Glutamatergic neuron (in vitro differentiated cells): ENCODE data around the gene GRIK4. TPM values are rescaled to one million over a fixed set of nuclear protein-coding genes. Genes with fewer than 3 reads are reported as not detected.

Experiments
- DNase-seq: peaks from one replicate; pipeline ENCODE4 v3.0.0; 2022
- H3K27ac Mint-ChIP-seq: one replicate; pipeline ENCODE4 v1.8.0; 2020; ENCODE audit warnings: mild to moderate bottlenecking, mixed read lengths, inconsistent platforms; ENCODE audit not compliant: unreplicated experiment
- H3K27me3 Mint-ChIP-seq: one replicate; pipeline ENCODE4 v1.8.0; 2020; ENCODE audit warnings: mild to moderate bottlenecking, moderate library complexity, mixed read lengths, inconsistent platforms; ENCODE audit not compliant: unreplicated experiment
- H3K36me3 Mint-ChIP-seq: one replicate; pipeline ENCODE4 v1.8.0; 2020; ENCODE audit warnings: mild to moderate bottlenecking, mixed read lengths, inconsistent platforms; ENCODE audit not compliant: unreplicated experiment
- H3K4me1 Mint-ChIP-seq: one replicate; pipeline ENCODE4 v1.8.0; 2020; ENCODE audit warnings: mild to moderate bottlenecking, low read depth, mixed read lengths, inconsistent platforms; ENCODE audit not compliant: unreplicated experiment
- H3K4me3 Mint-ChIP-seq: one replicate; pipeline ENCODE4 v1.8.0; 2020; ENCODE audit warnings: mild to moderate bottlenecking, mixed read lengths, inconsistent platforms; ENCODE audit not compliant: unreplicated experiment
- H3K9me3 Mint-ChIP-seq: one replicate; pipeline ENCODE4 v1.8.0; 2020; ENCODE audit warnings: mild to moderate bottlenecking, moderate library complexity, mixed read lengths, inconsistent platforms; ENCODE audit not compliant: unreplicated experiment
- CTCF ChIP-seq: fragments of 200-600 bp; sonication (generic); IDR thresholded peaks from one replicate; pipeline ENCODE4 v1.5.0; 2021; ENCODE audit not compliant: partially characterized antibody, unreplicated experiment
- total RNA-seq: library from RNA; stranded (reverse); fragmentation: NEBNext Ultra II Directional; extraction: Animal tissue kit (Norgen Biotek cat#: 25700); gene quantifications from one replicate; pipeline ENCODE4 v1.2.1, GENCODE V29; 2021; ENCODE audit not compliant: unreplicated experiment

Gene GRIK4
- total RNA-seq, 1 donor from 2014 or later, result 3.6 TPM

DNA sequence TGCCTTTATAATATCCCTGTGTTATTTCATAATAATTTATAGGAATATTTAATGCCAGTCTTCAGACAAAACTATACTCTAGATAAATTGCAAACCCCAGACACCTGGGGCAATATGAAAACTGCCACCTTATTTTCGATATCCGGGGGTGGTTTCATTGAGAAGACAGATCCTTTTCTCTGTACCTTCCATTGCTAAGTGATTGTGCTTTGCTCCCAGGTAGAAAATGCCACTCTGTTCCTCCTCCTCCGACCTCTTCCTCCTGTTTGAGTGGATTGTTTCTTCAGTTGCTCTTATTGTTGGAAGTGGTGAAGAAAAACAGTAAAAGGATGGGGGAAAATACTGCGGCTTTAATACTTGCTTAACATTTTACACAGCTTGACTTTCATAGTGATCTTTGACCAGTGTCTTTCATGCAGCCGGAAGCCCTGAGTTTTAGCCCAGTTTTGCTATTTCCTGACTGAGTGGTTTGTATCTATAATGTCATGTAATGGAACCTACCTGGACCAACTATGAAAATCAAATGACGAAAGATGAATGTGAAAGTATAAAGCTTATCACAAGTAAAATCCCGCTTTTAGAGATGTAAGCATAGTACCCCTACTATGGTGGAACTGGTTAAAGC lies 5.6 kb upstream of the GRIK4 start:
- no peak for TF ChIP-seq CTCF
- no peak for DNase-seq
- Mint-ChIP-seq H3K4me1 (peaks cover 12% of the 10 kb centered on the region), H3K36me3 (no peaks in the 10 kb centered on the region), H3K4me3 (no peak overlapping the region), H3K9me3 (no peaks in the 10 kb centered on the region), H3K27me3 (peaks cover 2% of the 10 kb centered on the region), H3K27ac (no peak overlapping the region)

DNA sequence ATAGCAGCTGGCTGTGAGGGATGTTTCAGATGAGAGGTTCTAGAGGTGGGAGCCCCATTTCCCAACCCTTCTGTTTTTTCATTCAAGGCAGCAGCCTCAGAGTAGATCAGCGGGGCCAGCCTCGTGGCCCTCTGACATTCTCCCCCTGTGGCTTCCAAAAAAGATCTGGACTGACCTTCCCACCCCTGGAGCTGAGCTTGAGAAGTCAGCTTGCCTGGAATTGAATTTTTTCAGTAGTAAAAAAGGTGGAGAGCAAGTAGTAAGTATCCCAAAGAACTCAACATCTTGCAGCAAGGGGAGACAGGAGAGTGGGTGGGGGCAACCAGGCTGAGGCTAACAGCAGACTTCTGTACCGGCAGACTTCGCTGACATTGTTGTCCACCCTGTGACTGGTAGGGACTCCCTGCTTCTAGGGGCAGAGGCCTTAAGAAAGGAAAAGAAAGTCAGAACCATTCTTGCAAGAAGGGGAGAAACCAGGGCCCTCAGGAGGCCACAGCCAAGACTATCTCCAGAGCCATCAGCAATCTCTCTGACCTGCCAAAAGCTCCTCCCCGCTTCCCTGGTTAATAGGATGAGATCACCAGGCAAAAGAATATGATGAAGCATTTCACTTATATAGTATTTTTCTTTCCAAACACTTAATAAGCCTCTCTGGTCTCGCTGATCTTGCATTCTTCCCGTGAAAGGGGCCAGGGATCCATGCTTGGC lies 2.0 kb upstream of the GRIK4 start:
- H3K27ac Mint-ChIP-seq, result no peak overlapping the region
- H3K4me1 Mint-ChIP-seq, result peaks cover 4% of the 10 kb centered on the region
- TF ChIP-seq CTCF, result no peak
- DNase-seq, result no peak
- H3K27me3 Mint-ChIP-seq, result peaks cover 6% of the 10 kb centered on the region
- no peaks in the 10 kb centered on the region for H3K36me3 Mint-ChIP-seq
- H3K9me3 Mint-ChIP-seq, result peaks cover 2% of the 10 kb centered on the region
- H3K4me3 Mint-ChIP-seq, result no peak overlapping the region

DNA sequence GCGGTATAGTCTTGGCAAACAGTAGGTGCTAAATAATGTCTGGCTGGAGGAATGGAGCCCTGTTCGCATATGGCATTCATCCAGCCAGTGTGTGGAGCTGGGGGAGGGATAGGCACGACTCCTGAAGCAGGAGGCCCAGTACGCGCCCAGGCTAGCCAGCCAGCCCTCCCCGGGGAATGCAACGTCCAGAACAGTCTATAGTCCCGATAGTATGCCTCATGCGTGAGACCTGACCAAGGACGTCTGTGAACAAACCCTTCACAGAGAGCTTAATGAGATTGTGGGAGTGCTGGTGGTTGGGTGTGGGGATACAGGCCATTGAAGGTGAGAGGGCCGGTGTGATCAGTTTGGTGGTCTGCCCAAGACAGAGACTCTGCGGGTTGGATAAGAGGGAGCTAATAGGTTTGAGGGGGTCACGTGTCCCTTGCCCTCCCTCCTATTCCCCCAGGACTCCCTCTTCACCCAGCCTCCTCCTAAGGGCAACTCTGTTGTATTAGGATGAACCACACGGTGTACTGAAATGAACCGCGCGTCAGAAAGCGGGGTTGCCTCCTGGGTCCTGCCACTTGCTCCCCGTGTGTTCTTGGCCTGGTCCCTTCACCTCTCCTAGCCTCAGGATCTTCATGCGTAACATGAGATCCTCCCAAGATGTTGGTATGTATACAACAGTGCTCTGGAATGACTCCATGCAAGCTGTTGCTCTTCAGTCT lies 987 bp upstream of the GRIK4 start:
- Mint-ChIP-seq H3K4me1 (peaks cover 4% of the 10 kb centered on the region), H3K27ac (no peak overlapping the region), H3K4me3 (peak overlapping the region; percentile 57), H3K27me3 (peaks cover 6% of the 10 kb centered on the region), H3K9me3 (peaks cover 3% of the 10 kb centered on the region), H3K36me3 (no peaks in the 10 kb centered on the region)
- peak; percentile 53 for DNase-seq
- TF ChIP-seq CTCF, result no peak

DNA sequence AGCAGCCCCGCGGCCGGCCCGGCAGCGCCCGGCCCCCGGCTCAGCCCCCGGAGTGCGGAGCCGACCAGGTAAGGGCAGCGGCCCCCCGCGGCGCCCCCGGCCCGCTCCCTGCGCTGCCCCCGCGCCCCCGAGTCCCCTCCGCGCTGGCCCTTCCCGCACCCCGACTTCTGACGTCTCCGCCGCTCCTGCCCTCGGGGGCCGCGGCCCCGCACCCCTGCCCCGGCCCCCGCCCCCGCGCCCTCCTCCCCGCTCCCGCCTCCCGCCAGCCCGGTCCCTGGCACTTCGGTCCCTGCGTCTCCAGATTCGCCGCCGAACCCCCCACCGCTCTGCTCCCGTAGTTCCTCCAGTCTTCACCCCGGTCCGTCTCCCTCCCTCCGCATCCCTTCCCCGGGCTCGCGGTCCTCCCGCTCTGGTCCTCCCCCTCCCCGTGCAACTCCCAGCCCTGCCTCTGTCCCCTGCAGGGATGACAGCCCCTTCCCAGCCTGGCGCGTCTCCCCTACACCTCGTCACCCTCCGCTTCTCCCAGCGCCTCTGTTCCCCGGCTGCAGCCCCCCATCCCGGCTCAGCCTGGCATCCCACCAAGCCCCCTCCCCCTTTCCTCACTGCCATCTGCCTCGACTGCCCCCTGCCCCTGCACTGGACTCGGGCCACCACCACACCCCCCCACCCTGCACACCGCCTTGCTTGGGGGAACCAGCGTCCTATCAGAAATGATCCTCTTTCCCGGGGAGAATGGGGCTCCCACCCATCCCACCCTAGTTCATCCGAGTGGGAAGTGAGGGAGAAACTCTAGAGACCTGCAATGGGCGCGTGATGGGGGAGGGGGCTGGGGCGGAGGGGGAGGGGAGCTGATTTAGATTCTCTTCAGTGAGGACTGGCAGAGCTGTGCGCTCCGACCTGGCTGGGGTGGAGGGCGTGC lies 531 bp downstream of the GRIK4 start:
- no peak for TF ChIP-seq CTCF
- H3K4me3 Mint-ChIP-seq, result peak overlapping the region; percentile 44
- H3K9me3 Mint-ChIP-seq, result peaks cover 3% of the 10 kb centered on the region
- peaks cover 8% of the 10 kb centered on the region for H3K4me1 Mint-ChIP-seq
- DNase-seq, result peak; percentile 41
- H3K27me3 Mint-ChIP-seq, result peaks cover 8% of the 10 kb centered on the region
- no peak overlapping the region for H3K27ac Mint-ChIP-seq
- no peaks in the 10 kb centered on the region for H3K36me3 Mint-ChIP-seq
